Neural cell (in vitro differentiated cells): ENCODE measurements around the gene PGBD5. TPM values are rescaled to one million over a fixed set of nuclear protein-coding genes. Genes with fewer than 3 reads are reported as not detected.

Source experiments
- H2AFZ ChIP-seq: fragments of 200-600, 300-800 bp; sonication (generic), shearing (Covaris generic); 2 replicates; pipeline ENCODE4 v1.6.0; 2014; ENCODE audit warnings: low read depth, mild to moderate bottlenecking, antibody characterized with exemption, low read length, moderate library complexity
- H3F3A ChIP-seq: fragments of 200-600 bp; shearing (Covaris generic); 2 replicates; pipeline ENCODE4 v1.6.1; 2016; ENCODE audit warnings: mild to moderate bottlenecking, moderate library complexity, mixed read lengths, antibody characterized with exemption, low read length; ENCODE audit not compliant: insufficient read depth, poor library complexity, severe bottlenecking
- H3K27ac ChIP-seq: fragments of 200-600, 300-800 bp; sonication (generic), shearing (Covaris generic); 2 replicates; pipeline ENCODE4 v1.5.1; 2014; ENCODE audit warnings: mild to moderate bottlenecking, low read length, moderate library complexity
- H3K27me3 ChIP-seq: fragments of 300-800, 200-600 bp; sonication (generic), shearing (Covaris generic); 2 replicates; pipeline ENCODE4 v1.6.0; 2014; ENCODE audit warnings: mild to moderate bottlenecking, low read depth, low read length, moderate library complexity; ENCODE audit not compliant: insufficient read depth
- H3K36me3 ChIP-seq: fragments of 300-800, 200-600 bp; sonication (generic), shearing (Covaris generic); 2 replicates; pipeline ENCODE4 v1.5.1; 2014; ENCODE audit warnings: mild to moderate bottlenecking, antibody characterized with exemption, low read length, moderate library complexity; ENCODE audit not compliant: insufficient read depth
- H3K4me2 ChIP-seq: fragments of 300-800, 200-600 bp; sonication (generic), shearing (Covaris generic); 2 replicates; pipeline ENCODE4 v1.6.0; 2014; ENCODE audit warnings: mild to moderate bottlenecking, low read length
- H3K4me3 ChIP-seq: fragments of 300-800, 200-600 bp; sonication (generic), shearing (Covaris generic); 2 replicates; pipeline ENCODE4 v1.5.1; 2014; ENCODE audit warnings: mild to moderate bottlenecking, low read length, moderate library complexity
- H3K79me2 ChIP-seq: fragments of 200-600 bp; shearing (Covaris generic); replicated peaks from 2 replicates; pipeline ENCODE4 v1.6.0; 2014; ENCODE audit warnings: mild to moderate bottlenecking, low read length, moderate library complexity; ENCODE audit not compliant: insufficient read depth
- H3K9ac ChIP-seq: fragments of 300-800, 200-600 bp; sonication (generic), shearing (Covaris generic); 2 replicates; pipeline ENCODE4 v1.6.1; 2016; ENCODE audit warnings: mild to moderate bottlenecking, low read length, mixed read lengths
- H3K9me2 ChIP-seq: fragments of 200-600 bp; shearing (Covaris generic); 2 replicates; pipeline ENCODE4 v1.6.1; 2016; ENCODE audit warnings: mild to moderate bottlenecking, low read length, mixed read lengths; ENCODE audit not compliant: insufficient read depth
- H3K9me3 ChIP-seq: fragments of 200-600, 300-800 bp; sonication (generic), shearing (Covaris generic); 2 replicates; pipeline ENCODE4 v1.6.1; 2016; ENCODE audit warnings: mild to moderate bottlenecking, mixed run types, low read length, moderate library complexity, mixed read lengths
- H4K20me1 ChIP-seq: fragments of 200-600 bp; shearing (Covaris generic); 2 replicates; pipeline ENCODE4 v1.6.1; 2016; ENCODE audit warnings: mild to moderate bottlenecking, mixed run types; ENCODE audit not compliant: insufficient read depth
- CTCF ChIP-seq: fragments of 450-650 bp; IDR thresholded peaks from 2 replicates; pipeline ENCODE4 v1.5.1; 2014; ENCODE audit warnings: antibody characterized with exemption, mild to moderate bottlenecking, moderate library complexity; ENCODE audit not compliant: poor library complexity, severe bottlenecking
- EP300 ChIP-seq: fragments of 450-650 bp; conservative IDR thresholded peaks from 2 replicates; pipeline ENCODE4 v1.6.1; 2014; ENCODE audit warnings: antibody characterized with exemption, mild to moderate bottlenecking, moderate library complexity; ENCODE audit not compliant: poor library complexity, severe bottlenecking
- EZH2 ChIP-seq: fragments of 200-600, 300-800 bp; shearing (Covaris generic), sonication (generic); IDR thresholded peaks from 2 replicates; pipeline ENCODE4 v1.6.1; 2014; ENCODE audit warnings: antibody characterized with exemption, low read length, borderline replicate concordance, mild to moderate bottlenecking; ENCODE audit not compliant: insufficient read depth, poor library complexity, severe bottlenecking
- MXI1 ChIP-seq: fragments of 450-650 bp; conservative IDR thresholded peaks from 2 replicates; pipeline ENCODE4 v1.6.1; 2014; ENCODE audit warnings: antibody characterized with exemption, mild to moderate bottlenecking; ENCODE audit not compliant: poor library complexity, severe bottlenecking
- POLR2AphosphoS5 ChIP-seq: IDR thresholded peaks from 2 replicates; pipeline ENCODE4 v1.6.1; 2012
- RAD21 ChIP-seq: fragments of 450-650 bp; conservative IDR thresholded peaks from 2 replicates; pipeline ENCODE4 v1.6.1; 2014; ENCODE audit warnings: antibody characterized with exemption, mild to moderate bottlenecking, moderate library complexity
- REST ChIP-seq: IDR thresholded peaks from 2 replicates; pipeline ENCODE4 v1.6.1; 2012; ENCODE audit warnings: borderline replicate concordance
- SMC3 ChIP-seq: fragments of 450-650 bp; conservative IDR thresholded peaks from 2 replicates; pipeline ENCODE4 v1.6.1; 2014; ENCODE audit warnings: antibody characterized with exemption, mild to moderate bottlenecking, moderate library complexity; ENCODE audit not compliant: poor library complexity
- TAF1 ChIP-seq: IDR thresholded peaks from 2 replicates; pipeline ENCODE4 v1.6.1; 2012; ENCODE audit warnings: low read depth
- polyA plus RNA-seq: library from polyadenylated mRNA; depleted of rRNA; stranded (reverse); fragments of >200 nt; gene quantifications from 2 replicates; pipeline ENCODE4 v1.2.3, GENCODE V29; 2014

The PGBD5 gene
- polyA plus RNA-seq, 1 donor from 2014 or later: 16.3 TPM

GRCh38 chr1:230379462-230379861 is 46.7 kb downstream of the PGBD5 start:
- no peaks in the 10 kb centered on the region for H3K79me2 ChIP-seq
- H3K27me3 ChIP-seq: no peaks in the 10 kb centered on the region
- H2AFZ ChIP-seq: no peak overlapping the region
- H3F3A ChIP-seq: no peaks in the 10 kb centered on the region
- TF ChIP-seq RAD21 (no peak), EZH2 (no peak), CTCF (no peak), SMC3 (no peak), MXI1 (no peak), POLR2AphosphoS5 (no peak), TAF1 (no peak)
- peaks cover 6% of the 10 kb centered on the region for H3K36me3 ChIP-seq
- no peak overlapping the region for H3K27ac ChIP-seq
- no peak overlapping the region for H3K4me2 ChIP-seq
- no peaks in the 10 kb centered on the region for H3K9me2 ChIP-seq
- no peak overlapping the region for H3K9ac ChIP-seq
- H3K4me3 ChIP-seq: no peak overlapping the region
- no peaks in the 10 kb centered on the region for H4K20me1 ChIP-seq
- no peaks in the 10 kb centered on the region for H3K9me3 ChIP-seq

- no peaks in the 10 kb centered on the region for H3K79me2 ChIP-seq
- no peaks in the 10 kb centered on the region for H3K9me3 ChIP-seq
- H3K27ac ChIP-seq: no peak overlapping the region
- H3F3A ChIP-seq: no peaks in the 10 kb centered on the region
- H3K27me3 ChIP-seq: no peaks in the 10 kb centered on the region
- H3K9me2 ChIP-seq: no peaks in the 10 kb centered on the region
- TF ChIP-seq SMC3 (no peak), POLR2AphosphoS5 (no peak), MXI1 (no peak), EP300 (no peak), REST (no peak), TAF1 (no peak)
- no peak overlapping the region for H3K9ac ChIP-seq
- H3K36me3 ChIP-seq: peaks cover 6% of the 10 kb centered on the region
- H4K20me1 ChIP-seq: no peaks in the 10 kb centered on the region
- no peak overlapping the region for H2AFZ ChIP-seq
- no peak overlapping the region for H3K4me3 ChIP-seq
- no peak overlapping the region for H3K4me2 ChIP-seq
Measured at GRCh38 chr1:230377851-230378250, 48.3 kb downstream of the PGBD5 start.

- Histone ChIP-seq H3K4me3 (no peak overlapping the region), H3F3A (no peaks in the 10 kb centered on the region), H3K9me2 (no peaks in the 10 kb centered on the region), H3K27me3 (no peaks in the 10 kb centered on the region), H3K36me3 (peaks cover 6% of the 10 kb centered on the region), H3K4me2 (no peak overlapping the region), H2AFZ (no peak overlapping the region), H3K27ac (no peak overlapping the region), H3K9me3 (no peaks in the 10 kb centered on the region), H3K79me2 (no peaks in the 10 kb centered on the region), H3K9ac (no peak overlapping the region), H4K20me1 (no peaks in the 10 kb centered on the region)
- no peak for TF ChIP-seq EZH2
- no peak for TF ChIP-seq CTCF
- TF ChIP-seq REST: no peak
- TF ChIP-seq EP300: no peak
- no peak for TF ChIP-seq RAD21
- TF ChIP-seq POLR2AphosphoS5: no peak
- no peak for TF ChIP-seq SMC3
- no peak for TF ChIP-seq MXI1
- no peak for TF ChIP-seq TAF1
Measured at GRCh38 chr1:230377324-230377723, 48.8 kb downstream of the PGBD5 start.
